HL-60 (cell line): ENCODE measurements around the gene GABBR2.

Source experiments
- CTCF ChIP-seq: IDR thresholded peaks from one replicate; pipeline ENCODE4 v1.5.1; 2011; ENCODE audit warnings: low read length, control low read depth, inconsistent platforms; ENCODE audit not compliant: insufficient read depth
- GABPA ChIP-seq: IDR thresholded peaks from 2 replicates; pipeline ENCODE4 v1.6.1; 2012; ENCODE audit warnings: low read depth
- POLR2AphosphoS5 ChIP-seq: IDR thresholded peaks from 2 replicates; pipeline ENCODE4 v1.6.1; 2012; ENCODE audit warnings: low read depth
- REST ChIP-seq: IDR thresholded peaks from 2 replicates; pipeline ENCODE4 v1.6.1; 2012; ENCODE audit warnings: low read depth; ENCODE audit not compliant: insufficient replicate concordance
- SPI1 ChIP-seq: IDR thresholded peaks from 2 replicates; pipeline ENCODE4 v1.6.1; 2012; ENCODE audit warnings: low read depth, mild to moderate bottlenecking, borderline replicate concordance

- TF ChIP-seq GABPA (no peak), CTCF (no peak), POLR2AphosphoS5 (no peak), SPI1 (no peak), REST (no peak)
Measured at GRCh38 chr9:98570663-98571440, 137.9 kb downstream of the GABBR2 start.
